GM19468 (cell line): Measurements from ENCODE around the gene SRRM4.
"Not testable (repeated sequence)": the region's sequence is repeated elsewhere in the genome, so short reads cannot be mapped to it uniquely, and the experiment has no call there.

Experiments used
- ATAC-seq: cut with Tn5 transposase; IDR thresholded peaks from one replicate; pipeline ENCODE4 v1.9.1; 2021; ENCODE audit warnings: mild to moderate bottlenecking, moderate library complexity, moderate number of reproducible peaks; ENCODE audit not compliant: unreplicated experiment; ENCODE audit errors: extremely low read depth

Gene SRRM4

DNA sequence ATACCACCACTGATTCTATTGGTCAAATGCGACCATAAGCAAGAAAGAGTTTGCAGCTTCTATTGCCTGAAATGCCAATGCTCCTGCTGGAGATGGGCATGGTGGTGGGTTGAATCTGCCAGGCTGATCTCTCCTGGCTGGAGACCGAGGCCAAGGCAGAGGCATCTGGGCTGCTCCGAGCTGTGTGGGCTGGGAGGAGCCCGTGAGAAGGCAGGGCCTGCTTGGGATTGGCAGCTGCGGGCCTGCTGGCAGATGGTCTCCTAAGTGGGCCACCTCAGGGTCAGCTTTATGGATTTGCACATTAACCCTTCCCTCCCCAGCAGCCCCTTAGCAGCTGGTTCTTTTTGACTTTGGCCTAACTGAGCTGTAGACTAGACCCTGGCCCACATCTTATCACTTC is 25.4 kb downstream of the SRRM4 start:
- ATAC-seq, result no peak

- not testable (repeated sequence) for ATAC-seq
These were observed 26.9 kb downstream of the SRRM4 start for GRCh38 chr12:119008273-119008672.

GRCh38 chr12:119008691-119009221 is 27.4 kb downstream of the SRRM4 start:
- no peak for ATAC-seq

- no peak for ATAC-seq
These were observed 29.9 kb downstream of the SRRM4 start for GRCh38 chr12:119011231-119011630.

GRCh38 chr12:119012179-119012578 is 30.8 kb downstream of the SRRM4 start:
- no peak for ATAC-seq

GRCh38 chr12:119013023-119013422 is 31.7 kb downstream of the SRRM4 start:
- ATAC-seq, result no peak

- no peak for ATAC-seq
These were observed 33.0 kb downstream of the SRRM4 start for GRCh38 chr12:119014368-119014767.

- no peak for ATAC-seq
These were observed 35.4 kb downstream of the SRRM4 start for GRCh38 chr12:119016715-119017114.

- ATAC-seq, result no peak
These were observed 37.8 kb downstream of the SRRM4 start for GRCh38 chr12:119019166-119019565.

- ATAC-seq, result no peak
These were observed 39.3 kb downstream of the SRRM4 start for GRCh38 chr12:119020406-119021360.

DNA sequence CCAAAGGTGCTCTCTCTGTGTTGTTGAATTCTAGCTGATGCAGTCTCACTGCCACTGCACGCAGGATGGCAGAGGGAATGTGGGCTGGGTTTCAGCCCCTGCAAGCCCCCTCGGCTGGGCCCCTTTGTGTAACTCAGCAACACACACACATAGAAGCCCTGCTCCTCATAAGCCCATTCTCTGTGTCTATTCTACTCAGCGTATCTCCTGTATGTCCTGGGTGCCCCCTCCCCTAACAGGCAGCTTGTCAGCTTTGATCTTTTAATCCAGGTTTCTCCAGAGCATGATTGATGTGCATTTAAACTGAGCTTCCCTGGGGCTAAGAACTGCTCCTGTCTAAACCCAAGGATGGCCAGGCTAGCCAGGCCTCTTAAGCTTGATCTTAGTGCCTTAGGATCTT is 43.0 kb downstream of the SRRM4 start:
- ATAC-seq, result no peak

GRCh38 chr12:119025786-119026185 is 44.4 kb downstream of the SRRM4 start:
- ATAC-seq, result no peak

DNA sequence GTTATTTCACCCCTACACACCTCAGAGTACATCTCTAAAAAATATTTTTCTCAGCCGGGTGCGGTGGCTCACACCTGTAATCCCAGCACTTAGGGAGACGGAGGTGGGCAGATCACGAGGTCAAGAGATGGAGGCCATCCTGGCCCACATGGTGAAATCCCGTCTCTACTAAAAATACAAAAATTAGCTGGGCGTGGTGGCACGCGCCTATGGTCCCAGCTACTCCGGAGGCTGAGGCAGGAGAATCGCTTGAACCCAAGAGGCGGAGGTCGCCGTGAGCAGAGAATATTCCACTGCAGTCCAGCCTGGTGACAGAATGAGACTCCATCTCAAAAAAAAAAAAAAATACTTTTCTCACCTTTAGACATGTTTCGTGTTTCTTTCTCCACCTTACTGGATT is 52.0 kb downstream of the SRRM4 start:
- not testable (repeated sequence) for ATAC-seq

GRCh38 chr12:119036878-119037825 is 55.8 kb downstream of the SRRM4 start:
- ATAC-seq, result no peak

- no peak for ATAC-seq
These were observed 62.8 kb downstream of the SRRM4 start for GRCh38 chr12:119044094-119044493.

DNA sequence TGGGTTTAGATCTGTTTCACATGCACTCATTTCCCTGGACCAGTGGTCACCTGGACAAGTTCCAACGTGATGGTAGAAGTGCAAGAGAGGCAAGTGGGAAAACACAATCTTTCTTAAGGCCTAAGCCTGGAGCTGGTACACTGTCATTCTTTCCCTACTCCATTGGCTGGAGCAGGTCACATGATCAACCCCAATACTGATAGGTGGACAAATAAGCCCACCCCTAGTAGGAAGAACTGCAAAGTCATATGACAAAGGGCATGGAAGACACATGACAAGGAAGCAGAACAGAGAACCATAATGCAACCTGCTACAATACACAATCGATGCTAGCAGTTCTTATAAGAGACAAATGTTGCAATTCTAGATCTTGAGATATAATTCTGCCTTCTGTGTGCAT is 66.3 kb downstream of the SRRM4 start:
- ATAC-seq, result no peak

DNA sequence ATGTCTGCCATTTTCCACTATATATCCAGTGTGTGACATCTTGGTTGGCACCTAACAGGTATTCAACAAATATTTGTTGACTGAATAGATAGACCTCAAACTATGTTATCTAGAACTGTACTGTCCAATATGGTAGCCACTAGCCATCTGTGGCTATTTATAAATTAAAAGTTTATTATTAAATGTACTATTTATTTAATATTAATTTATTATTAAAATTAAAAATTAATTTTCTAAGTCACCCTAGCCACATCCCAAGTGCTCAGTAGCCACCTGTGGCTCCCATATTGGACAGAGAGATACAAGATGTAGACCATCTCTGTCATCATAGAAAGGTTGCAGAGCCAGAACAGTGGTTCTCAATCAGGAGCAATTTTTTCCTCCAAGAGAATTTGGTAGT is 69.3 kb downstream of the SRRM4 start:
- no peak for ATAC-seq

DNA sequence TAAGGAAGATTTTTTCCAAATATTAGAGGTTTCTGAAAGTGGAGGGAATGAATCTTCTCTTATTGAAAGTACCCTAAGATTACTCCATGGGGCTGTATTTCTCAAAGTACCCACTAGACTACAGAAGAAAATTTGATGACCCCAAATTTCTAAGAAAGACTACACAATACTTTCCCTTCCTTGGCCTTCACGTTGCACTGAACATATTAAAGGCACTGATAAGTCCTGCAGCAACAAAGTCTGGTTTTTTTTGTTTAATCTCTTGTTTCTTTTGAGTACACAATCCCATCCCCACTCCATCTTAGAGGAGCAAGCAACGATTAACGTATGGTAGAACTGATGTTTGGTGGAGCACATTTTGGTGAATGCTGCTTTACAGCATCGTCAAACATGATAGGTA is 70.1 kb downstream of the SRRM4 start:
- no peak for ATAC-seq

DNA sequence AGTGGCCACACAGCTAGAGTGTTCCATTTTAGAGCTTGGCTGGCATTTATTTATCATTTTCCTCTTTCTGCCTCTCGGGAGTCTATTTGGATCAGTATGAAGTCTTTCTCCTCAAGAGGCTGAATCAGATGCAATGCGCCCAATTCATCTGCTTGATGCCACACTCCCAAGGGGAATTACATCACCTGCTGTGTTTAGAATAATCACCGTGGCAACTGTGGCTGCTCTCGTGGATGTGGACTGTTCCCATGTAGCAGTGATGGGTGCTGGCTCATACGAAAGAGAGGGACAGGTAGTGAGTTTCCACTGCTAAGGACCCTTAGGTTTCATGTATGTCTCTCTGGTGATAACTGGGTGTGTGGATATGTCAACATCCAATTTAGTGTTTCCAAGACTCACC is 70.7 kb downstream of the SRRM4 start:
- ATAC-seq, result no peak

- no peak for ATAC-seq
These were observed 74.6 kb downstream of the SRRM4 start for GRCh38 chr12:119055977-119056376.
